ENCODE data around the gene ASB13.

DNA sequence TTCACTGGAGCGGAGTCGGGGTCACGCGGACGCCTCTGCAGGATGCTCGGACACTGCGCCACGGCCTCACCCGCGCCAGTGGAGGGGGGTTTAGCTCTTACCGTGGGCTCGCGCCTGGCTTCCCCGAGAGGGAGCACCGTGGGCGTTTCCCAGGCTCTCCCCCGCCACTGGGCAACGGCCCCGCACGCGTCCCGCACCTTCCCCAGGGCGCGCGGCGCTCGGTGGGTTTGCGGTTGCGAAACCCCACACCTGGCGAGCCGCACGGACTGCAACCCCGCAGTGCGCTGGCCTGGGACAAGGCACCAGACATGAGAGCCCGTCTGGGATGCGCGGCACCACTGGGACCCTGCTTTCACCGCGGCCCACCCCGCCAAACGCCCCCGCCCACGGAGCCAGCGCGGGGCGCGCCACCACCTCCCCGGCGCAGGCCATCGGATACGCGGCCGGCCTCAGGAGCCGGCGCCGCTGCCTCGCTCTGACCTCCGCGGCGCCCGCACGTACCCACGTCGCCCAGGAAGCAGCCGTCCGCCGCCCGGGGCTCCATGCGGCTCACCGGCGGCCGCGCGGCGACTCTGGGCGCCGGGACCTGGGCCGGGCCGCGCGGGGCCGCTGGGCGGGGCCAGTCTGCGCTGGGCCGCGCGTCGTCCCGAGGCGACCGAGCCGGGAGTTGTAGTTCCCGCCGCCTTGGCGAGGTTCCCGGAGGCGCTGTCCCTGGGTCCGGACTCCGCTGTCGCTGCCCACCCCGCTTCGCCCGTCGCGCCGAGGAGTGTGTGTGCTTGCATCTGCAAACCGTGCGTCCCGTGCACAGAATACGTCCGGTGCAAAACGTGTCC is at the start of gene ASB13:
- TF ChIP-seq POLR2A (IDR thresholded peaks at IDR 0.05; ENCODE audit: low read length), result peak; percentile 50
- TF ChIP-seq GATA1 (IDR thresholded peaks at IDR 0.05; ENCODE audit: low read depth, low read length), result no peak

All from erythroblast (primary cell).